Natural killer cell (primary cell): ENCODE measurements around the gene NFATC4. TPM values are rescaled to one million over a fixed set of nuclear protein-coding genes. Genes with fewer than 3 reads are reported as not detected.

Experiments
- ATAC-seq, 3 donors: fragments of 150-1000 bp in 2 of 3; fragments of 200-7000 bp in 1 of 3; cut with Tn5 transposase; 1 replicate in 1 of 3; 2 replicates in 2 of 3; pipeline ENCODE4 v1.10.0; 2021; ENCODE audit warnings: mild to moderate bottlenecking in 2 of 3, moderate library complexity in 2 of 3
- DNase-seq, 2 donors: peaks; one replicate each; pipeline versions ENCODE4 v3.0.0 to v3.0.0-alpha.2; 2013 to 2021; ENCODE audit warnings: mixed read lengths in 1 of 2
- H3K27ac ChIP-seq: one replicate; pipeline ENCODE4 v1.5.1; 2013; ENCODE audit warnings: mild to moderate bottlenecking, low read length
- H3K27me3 ChIP-seq: one replicate; pipeline ENCODE4 v1.6.1; 2013; ENCODE audit warnings: low read length; ENCODE audit not compliant: control insufficient read depth, insufficient read depth
- H3K36me3 ChIP-seq: one replicate; pipeline ENCODE4 v1.6.1; 2013; ENCODE audit warnings: low read length; ENCODE audit not compliant: control insufficient read depth, insufficient read depth
- H3K4me1 ChIP-seq: one replicate; pipeline ENCODE4 v1.6.1; 2013; ENCODE audit warnings: low read length; ENCODE audit not compliant: control insufficient read depth, insufficient read depth
- H3K4me3 ChIP-seq: one replicate; pipeline ENCODE4 v1.5.1; 2013; ENCODE audit warnings: low read length
- H3K9me3 ChIP-seq: one replicate; pipeline ENCODE4 v1.6.1; 2013; ENCODE audit warnings: low read length; ENCODE audit not compliant: control insufficient read depth, insufficient read depth
- H3K27ac Mint-ChIP-seq, 2 donors: one replicate each; pipeline ENCODE4 v1.8.0; 2022; ENCODE audit warnings: mild to moderate bottlenecking in 2 of 2, mixed read lengths in 2 of 2, moderate library complexity in 1 of 2
- H3K27me3 Mint-ChIP-seq, 2 donors: one replicate each; pipeline ENCODE4 v1.8.0; 2022; ENCODE audit warnings: low read depth in 2 of 2, mixed read lengths in 2 of 2
- H3K36me3 Mint-ChIP-seq: one replicate; pipeline ENCODE4 v1.8.0; 2022; ENCODE audit warnings: mixed read lengths
- H3K4me1 Mint-ChIP-seq, 2 donors: one replicate each; pipeline ENCODE4 v1.8.0; 2022; ENCODE audit warnings: mixed read lengths in 2 of 2
- H3K4me3 Mint-ChIP-seq: one replicate; pipeline ENCODE4 v1.8.0; 2022; ENCODE audit warnings: mild to moderate bottlenecking, moderate library complexity, mixed read lengths
- H3K9me3 Mint-ChIP-seq, 2 donors: one replicate each; pipeline ENCODE4 v1.8.0; 2022; ENCODE audit warnings: mixed read lengths in 2 of 2
- WGBS: methylation state at CpG from one replicate; pipeline ENCODE4 v1.1.7; 2013; ENCODE audit warnings: missing lambda C conversion rate; ENCODE audit not compliant: insufficient coverage; 5-methylcytosine and 5-hydroxymethylcytosine counted together
- intact Hi-C: fragments of 100-400 bp; cut with micrococcal nuclease; formaldehyde crosslinking; loops from one replicate; pipeline ENCODE4 v1.14.2; 2022
- total RNA-seq, 4 donors: library from RNA; stranded (reverse); fragments of 120-200 nt in 1 of 4; gene quantifications; one replicate each; pipeline versions ENCODE4 v1.2.3 to v1.2.4, GENCODE V29; 2013 to 2022
- TF ChIP-seq, protein P1 (sequence below): fragments of 200-600 bp; IDR thresholded peaks from one replicate; pipeline ENCODE4 v1.8.0; 2022; ENCODE audit warnings: antibody characterized with exemption

NFATC4 gene
- total RNA-seq, 3 donors from 2014 or later (not counting 1 experiment from before 2014, with no cell fraction given): not detected

DNA sequence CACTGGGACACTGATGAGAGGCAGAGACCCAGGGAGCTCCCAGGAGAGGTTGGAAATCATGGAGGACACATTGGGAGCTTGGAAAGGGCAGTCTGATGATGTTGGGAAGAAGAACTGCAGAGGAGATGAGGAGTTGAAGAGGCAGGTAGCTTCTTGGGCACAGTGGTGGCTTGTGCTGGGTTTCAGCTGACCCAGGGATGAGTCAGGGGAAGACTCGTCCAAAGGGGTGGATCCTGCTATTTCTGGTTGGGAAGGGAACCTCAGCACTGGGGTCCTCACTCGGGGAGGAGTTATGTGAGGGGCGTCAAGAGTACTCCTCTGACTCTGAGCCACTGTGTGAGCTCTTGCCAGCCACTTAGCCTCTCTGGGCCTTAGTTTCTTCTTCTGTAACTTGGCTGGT is 44.6 kb upstream of the NFATC4 start:
- no peaks in the 10 kb centered on the region for H3K36me3 ChIP-seq
- H3K4me1 ChIP-seq: peaks cover 30% of the 10 kb centered on the region
- Mint-ChIP-seq H3K4me3 (no peak overlapping the region), H3K27ac (no peak overlapping the region), H3K36me3 (no peaks in the 10 kb centered on the region), H3K9me3 (no peaks in the 10 kb centered on the region), H3K27me3 (peaks cover 0 to 8% of the 10 kb centered on the region in 2 donors), H3K4me1 (peaks cover 12 to 20% of the 10 kb centered on the region in 2 donors)
- H3K4me3 ChIP-seq: no peak overlapping the region
- no peak for DNase-seq
- TF ChIP-seq, protein P1, sequence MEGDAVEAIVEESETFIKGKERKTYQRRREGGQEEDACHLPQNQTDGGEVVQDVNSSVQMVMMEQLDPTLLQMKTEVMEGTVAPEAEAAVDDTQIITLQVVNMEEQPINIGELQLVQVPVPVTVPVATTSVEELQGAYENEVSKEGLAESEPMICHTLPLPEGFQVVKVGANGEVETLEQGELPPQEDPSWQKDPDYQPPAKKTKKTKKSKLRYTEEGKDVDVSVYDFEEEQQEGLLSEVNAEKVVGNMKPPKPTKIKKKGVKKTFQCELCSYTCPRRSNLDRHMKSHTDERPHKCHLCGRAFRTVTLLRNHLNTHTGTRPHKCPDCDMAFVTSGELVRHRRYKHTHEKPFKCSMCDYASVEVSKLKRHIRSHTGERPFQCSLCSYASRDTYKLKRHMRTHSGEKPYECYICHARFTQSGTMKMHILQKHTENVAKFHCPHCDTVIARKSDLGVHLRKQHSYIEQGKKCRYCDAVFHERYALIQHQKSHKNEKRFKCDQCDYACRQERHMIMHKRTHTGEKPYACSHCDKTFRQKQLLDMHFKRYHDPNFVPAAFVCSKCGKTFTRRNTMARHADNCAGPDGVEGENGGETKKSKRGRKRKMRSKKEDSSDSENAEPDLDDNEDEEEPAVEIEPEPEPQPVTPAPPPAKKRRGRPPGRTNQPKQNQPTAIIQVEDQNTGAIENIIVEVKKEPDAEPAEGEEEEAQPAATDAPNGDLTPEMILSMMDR: no peak
- WGBS: 76% methylated on average over 3 of the region's 3 CpGs
- ATAC-seq: no peak
- intact Hi-C loops: no loop called here
- H3K27me3 ChIP-seq: peaks cover 2% of the 10 kb centered on the region
- H3K27ac ChIP-seq: no peak overlapping the region
- no peaks in the 10 kb centered on the region for H3K9me3 ChIP-seq

- H3K27ac Mint-ChIP-seq: no peak overlapping the region
- H3K9me3 Mint-ChIP-seq: no peaks in the 10 kb centered on the region
- ATAC-seq (no peak), DNase-seq (no peak)
- peaks cover 19 to 27% of the 10 kb centered on the region in 2 donors for H3K4me1 Mint-ChIP-seq
- no peak overlapping the region for H3K4me3 Mint-ChIP-seq
- H3K27me3 Mint-ChIP-seq: peaks cover 0 to 8% of the 10 kb centered on the region in 2 donors
- H3K4me3 ChIP-seq: no peak overlapping the region
- no peak overlapping the region for H3K27ac ChIP-seq
- H3K36me3 Mint-ChIP-seq: no peaks in the 10 kb centered on the region
- intact Hi-C loops: no loop called here
- H3K9me3 ChIP-seq: no peaks in the 10 kb centered on the region
- no peaks in the 10 kb centered on the region for H3K36me3 ChIP-seq
- WGBS: 83% methylated on average over 5 of the region's 6 CpGs
- H3K27me3 ChIP-seq: peaks cover 2% of the 10 kb centered on the region
- peaks cover 36% of the 10 kb centered on the region for H3K4me1 ChIP-seq
- TF ChIP-seq, protein P1: no peak
Measured at GRCh38 chr14:24324024-24324423, 44.0 kb upstream of the NFATC4 start.

DNA sequence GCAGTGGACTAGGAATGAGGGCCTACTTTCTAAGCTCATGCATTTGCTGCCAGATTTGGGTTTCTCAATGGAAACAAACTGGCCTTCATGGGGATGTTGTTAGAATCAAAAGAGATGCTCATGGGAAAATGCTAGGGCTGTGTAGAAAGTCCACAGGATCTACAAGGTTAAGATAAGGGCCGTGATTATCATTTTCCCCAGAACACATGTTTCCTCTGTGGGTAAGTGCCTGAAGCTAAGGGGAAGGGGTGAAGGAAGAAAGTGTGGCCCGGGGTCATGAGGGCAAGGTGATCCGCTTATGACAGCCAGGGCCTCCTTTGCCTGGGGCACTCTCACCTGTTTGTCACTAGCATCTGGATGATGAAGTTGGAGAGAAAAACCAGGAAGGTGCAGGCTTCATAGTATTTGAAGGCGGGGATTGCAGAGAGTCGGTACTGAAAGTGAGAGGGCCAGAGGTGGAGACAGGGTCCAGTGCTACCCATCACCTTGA is 42.9 kb upstream of the NFATC4 start:
- no peak overlapping the region for H3K27ac ChIP-seq
- ATAC-seq: no peak
- intact Hi-C loops: no loop called here
- no peak for DNase-seq
- Mint-ChIP-seq H3K4me3 (no peak overlapping the region), H3K27me3 (peaks cover 0 to 5% of the 10 kb centered on the region in 2 donors), H3K9me3 (no peaks in the 10 kb centered on the region), H3K4me1 (peaks cover 30 to 33% of the 10 kb centered on the region in 2 donors), H3K36me3 (no peaks in the 10 kb centered on the region), H3K27ac (no peak overlapping the region)
- H3K4me3 ChIP-seq: no peak overlapping the region
- no peaks in the 10 kb centered on the region for H3K36me3 ChIP-seq
- TF ChIP-seq, protein P1: no peak
- no peaks in the 10 kb centered on the region for H3K9me3 ChIP-seq
- H3K4me1 ChIP-seq: peaks cover 46% of the 10 kb centered on the region
- peaks cover 2% of the 10 kb centered on the region for H3K27me3 ChIP-seq
- WGBS: 66% methylated on average over 5 of the region's 5 CpGs

DNA sequence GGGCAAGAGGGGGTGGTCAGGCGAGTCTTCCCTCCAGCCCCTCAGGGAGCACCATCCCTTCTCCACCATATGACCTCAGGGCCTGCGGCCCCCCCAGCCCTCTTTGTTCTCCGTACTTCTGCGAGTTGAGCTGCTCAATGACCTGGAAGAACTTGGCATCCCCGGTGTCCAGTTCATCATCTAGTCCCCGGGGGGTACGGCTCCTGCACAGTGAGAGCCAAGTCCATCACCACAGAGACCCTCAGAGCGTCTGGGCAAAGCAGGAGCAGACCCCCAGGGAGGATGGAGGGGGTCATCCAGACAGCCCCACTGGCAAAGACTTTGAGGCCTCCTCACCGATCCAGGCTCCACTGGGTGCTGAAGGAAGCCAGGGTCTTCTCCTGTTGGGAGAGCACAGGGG is 42.0 kb upstream of the NFATC4 start:
- H3K27me3 ChIP-seq: peaks cover 2% of the 10 kb centered on the region
- H3K4me1 Mint-ChIP-seq: peaks cover 39 to 41% of the 10 kb centered on the region in 2 donors
- no peaks in the 10 kb centered on the region for H3K9me3 ChIP-seq
- no peak overlapping the region for H3K4me3 Mint-ChIP-seq
- intact Hi-C loops: no loop called here
- H3K36me3 ChIP-seq: no peaks in the 10 kb centered on the region
- H3K27ac ChIP-seq: no peak overlapping the region
- no peak overlapping the region for H3K4me3 ChIP-seq
- peaks cover 0 to 3% of the 10 kb centered on the region in 2 donors for H3K27me3 Mint-ChIP-seq
- H3K9me3 Mint-ChIP-seq: no peaks in the 10 kb centered on the region
- TF ChIP-seq, protein P1: no peak
- WGBS: 89% methylated on average over 9 of the region's 9 CpGs
- no peak overlapping the region for H3K27ac Mint-ChIP-seq
- DNase-seq: no peak
- H3K36me3 Mint-ChIP-seq: no peaks in the 10 kb centered on the region
- ATAC-seq: no peak
- H3K4me1 ChIP-seq: peaks cover 55% of the 10 kb centered on the region
